Measurements from ENCODE around the gene LIN54. TPM values are rescaled to one million over a fixed set of nuclear protein-coding genes. Genes with fewer than 3 reads are reported as not detected.

LIN54 gene
- total and polyA plus RNA-seq, 2 of the 13 experiments (the other 11 are each of a cell fraction or from before 2014, with no cell fraction given) = 25.2 to 32.9 TPM

DNA sequence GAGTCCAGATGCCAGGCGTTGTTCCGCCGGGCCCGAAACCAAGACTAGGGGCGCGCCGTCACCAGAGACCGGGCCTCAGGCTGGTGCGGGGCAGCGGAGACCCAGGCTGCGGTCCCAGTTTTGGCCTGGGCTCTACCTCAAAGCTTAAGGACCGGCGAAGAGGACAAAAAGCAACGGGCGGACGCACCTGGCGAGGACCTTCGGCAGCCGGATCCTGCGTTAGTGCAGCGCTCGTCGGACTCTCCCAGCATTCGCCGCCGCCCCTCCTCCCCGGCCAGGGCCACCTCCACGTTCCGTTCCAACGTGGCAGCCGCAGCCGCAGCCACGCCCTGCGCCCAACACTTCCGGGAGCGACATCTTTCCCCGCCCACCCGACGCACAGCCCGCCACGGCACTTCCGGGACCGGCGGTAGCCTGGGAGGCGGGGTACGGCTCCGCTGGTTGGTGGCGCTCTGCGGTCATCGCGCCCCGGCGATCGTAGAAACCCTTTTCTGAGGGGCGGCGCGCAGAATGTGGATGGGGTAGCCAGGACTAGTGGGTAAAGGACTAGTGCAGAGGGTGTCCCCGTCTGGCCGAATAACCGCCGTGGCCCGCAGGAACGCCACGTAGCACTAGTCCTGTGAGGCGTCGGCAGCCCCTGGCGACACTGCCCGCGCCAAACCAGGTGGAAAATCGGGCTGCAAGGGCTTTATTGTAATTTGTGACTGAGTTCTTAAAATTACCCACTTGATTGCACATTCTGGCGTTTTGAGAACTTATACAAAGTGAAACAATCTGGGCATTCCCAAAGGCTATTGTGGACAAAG lies 119.5 kb downstream of the LIN54 start, which contains the start of gene SEC31A (continued):
- TF ChIP-seq, protein P1, sequence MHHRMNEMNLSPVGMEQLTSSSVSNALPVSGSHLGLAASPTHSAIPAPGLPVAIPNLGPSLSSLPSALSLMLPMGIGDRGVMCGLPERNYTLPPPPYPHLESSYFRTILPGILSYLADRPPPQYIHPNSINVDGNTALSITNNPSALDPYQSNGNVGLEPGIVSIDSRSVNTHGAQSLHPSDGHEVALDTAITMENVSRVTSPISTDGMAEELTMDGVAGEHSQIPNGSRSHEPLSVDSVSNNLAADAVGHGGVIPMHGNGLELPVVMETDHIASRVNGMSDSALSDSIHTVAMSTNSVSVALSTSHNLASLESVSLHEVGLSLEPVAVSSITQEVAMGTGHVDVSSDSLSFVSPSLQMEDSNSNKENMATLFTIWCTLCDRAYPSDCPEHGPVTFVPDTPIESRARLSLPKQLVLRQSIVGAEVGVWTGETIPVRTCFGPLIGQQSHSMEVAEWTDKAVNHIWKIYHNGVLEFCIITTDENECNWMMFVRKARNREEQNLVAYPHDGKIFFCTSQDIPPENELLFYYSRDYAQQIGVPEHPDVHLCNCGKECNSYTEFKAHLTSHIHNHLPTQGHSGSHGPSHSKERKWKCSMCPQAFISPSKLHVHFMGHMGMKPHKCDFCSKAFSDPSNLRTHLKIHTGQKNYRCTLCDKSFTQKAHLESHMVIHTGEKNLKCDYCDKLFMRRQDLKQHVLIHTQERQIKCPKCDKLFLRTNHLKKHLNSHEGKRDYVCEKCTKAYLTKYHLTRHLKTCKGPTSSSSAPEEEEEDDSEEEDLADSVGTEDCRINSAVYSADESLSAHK (CRISPR knock-in tag; IDR thresholded peaks at IDR 0.05; ENCODE audit: borderline replicate concordance) = no peak
- TF ChIP-seq SIX4 (CRISPR knock-in tag; IDR thresholded peaks at IDR 0.05) = peak; percentile 63
- TF ChIP-seq, protein P2, sequence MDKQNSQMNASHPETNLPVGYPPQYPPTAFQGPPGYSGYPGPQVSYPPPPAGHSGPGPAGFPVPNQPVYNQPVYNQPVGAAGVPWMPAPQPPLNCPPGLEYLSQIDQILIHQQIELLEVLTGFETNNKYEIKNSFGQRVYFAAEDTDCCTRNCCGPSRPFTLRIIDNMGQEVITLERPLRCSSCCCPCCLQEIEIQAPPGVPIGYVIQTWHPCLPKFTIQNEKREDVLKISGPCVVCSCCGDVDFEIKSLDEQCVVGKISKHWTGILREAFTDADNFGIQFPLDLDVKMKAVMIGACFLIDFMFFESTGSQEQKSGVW (CRISPR knock-in tag; IDR thresholded peaks at IDR 0.05; ENCODE audit: borderline replicate concordance) = no peak
- peak; percentile 70 for TF ChIP-seq RCOR2 (CRISPR knock-in tag; IDR thresholded peaks at IDR 0.05)
- peak; percentile 47; the same call in 1 of the 2 replicates for TF ChIP-seq ZNF263 (CRISPR knock-in tag; IDR thresholded peaks at IDR 0.05)
- TF ChIP-seq, protein P3, sequence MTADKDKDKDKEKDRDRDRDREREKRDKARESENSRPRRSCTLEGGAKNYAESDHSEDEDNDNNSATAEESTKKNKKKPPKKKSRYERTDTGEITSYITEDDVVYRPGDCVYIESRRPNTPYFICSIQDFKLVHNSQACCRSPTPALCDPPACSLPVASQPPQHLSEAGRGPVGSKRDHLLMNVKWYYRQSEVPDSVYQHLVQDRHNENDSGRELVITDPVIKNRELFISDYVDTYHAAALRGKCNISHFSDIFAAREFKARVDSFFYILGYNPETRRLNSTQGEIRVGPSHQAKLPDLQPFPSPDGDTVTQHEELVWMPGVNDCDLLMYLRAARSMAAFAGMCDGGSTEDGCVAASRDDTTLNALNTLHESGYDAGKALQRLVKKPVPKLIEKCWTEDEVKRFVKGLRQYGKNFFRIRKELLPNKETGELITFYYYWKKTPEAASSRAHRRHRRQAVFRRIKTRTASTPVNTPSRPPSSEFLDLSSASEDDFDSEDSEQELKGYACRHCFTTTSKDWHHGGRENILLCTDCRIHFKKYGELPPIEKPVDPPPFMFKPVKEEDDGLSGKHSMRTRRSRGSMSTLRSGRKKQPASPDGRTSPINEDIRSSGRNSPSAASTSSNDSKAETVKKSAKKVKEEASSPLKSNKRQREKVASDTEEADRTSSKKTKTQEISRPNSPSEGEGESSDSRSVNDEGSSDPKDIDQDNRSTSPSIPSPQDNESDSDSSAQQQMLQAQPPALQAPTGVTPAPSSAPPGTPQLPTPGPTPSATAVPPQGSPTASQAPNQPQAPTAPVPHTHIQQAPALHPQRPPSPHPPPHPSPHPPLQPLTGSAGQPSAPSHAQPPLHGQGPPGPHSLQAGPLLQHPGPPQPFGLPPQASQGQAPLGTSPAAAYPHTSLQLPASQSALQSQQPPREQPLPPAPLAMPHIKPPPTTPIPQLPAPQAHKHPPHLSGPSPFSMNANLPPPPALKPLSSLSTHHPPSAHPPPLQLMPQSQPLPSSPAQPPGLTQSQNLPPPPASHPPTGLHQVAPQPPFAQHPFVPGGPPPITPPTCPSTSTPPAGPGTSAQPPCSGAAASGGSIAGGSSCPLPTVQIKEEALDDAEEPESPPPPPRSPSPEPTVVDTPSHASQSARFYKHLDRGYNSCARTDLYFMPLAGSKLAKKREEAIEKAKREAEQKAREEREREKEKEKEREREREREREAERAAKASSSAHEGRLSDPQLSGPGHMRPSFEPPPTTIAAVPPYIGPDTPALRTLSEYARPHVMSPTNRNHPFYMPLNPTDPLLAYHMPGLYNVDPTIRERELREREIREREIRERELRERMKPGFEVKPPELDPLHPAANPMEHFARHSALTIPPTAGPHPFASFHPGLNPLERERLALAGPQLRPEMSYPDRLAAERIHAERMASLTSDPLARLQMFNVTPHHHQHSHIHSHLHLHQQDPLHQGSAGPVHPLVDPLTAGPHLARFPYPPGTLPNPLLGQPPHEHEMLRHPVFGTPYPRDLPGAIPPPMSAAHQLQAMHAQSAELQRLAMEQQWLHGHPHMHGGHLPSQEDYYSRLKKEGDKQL (CRISPR knock-in tag; IDR thresholded peaks at IDR 0.05; ENCODE audit: low read depth) = 0 out of 2 replicates have a peak, but pooled peaks have one; percentile 35
- no peak for TF ChIP-seq TRIM24 (CRISPR knock-in tag; IDR thresholded peaks at IDR 0.05)
- TF ChIP-seq, protein P4, sequence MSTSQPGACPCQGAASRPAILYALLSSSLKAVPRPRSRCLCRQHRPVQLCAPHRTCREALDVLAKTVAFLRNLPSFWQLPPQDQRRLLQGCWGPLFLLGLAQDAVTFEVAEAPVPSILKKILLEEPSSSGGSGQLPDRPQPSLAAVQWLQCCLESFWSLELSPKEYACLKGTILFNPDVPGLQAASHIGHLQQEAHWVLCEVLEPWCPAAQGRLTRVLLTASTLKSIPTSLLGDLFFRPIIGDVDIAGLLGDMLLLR (CRISPR knock-in tag; IDR thresholded peaks at IDR 0.05) = peak; percentile 68; the same call in 1 of the 2 replicates
- TF ChIP-seq HDAC2 (CRISPR knock-in tag; IDR thresholded peaks at IDR 0.05) = peak; percentile 54; the same call in 1 of the 2 replicates
- peak; percentile 37; the same call in 1 of the 2 replicates for TF ChIP-seq RARA (CRISPR knock-in tag; IDR thresholded peaks at IDR 0.05)
- TF ChIP-seq PHF8 (CRISPR knock-in tag; IDR thresholded peaks at IDR 0.05) = peak; percentile 98
- TF ChIP-seq ZFP37 (CRISPR knock-in tag; IDR thresholded peaks at IDR 0.05; ENCODE audit: borderline replicate concordance) = no peak
- TF ChIP-seq, protein P5, sequence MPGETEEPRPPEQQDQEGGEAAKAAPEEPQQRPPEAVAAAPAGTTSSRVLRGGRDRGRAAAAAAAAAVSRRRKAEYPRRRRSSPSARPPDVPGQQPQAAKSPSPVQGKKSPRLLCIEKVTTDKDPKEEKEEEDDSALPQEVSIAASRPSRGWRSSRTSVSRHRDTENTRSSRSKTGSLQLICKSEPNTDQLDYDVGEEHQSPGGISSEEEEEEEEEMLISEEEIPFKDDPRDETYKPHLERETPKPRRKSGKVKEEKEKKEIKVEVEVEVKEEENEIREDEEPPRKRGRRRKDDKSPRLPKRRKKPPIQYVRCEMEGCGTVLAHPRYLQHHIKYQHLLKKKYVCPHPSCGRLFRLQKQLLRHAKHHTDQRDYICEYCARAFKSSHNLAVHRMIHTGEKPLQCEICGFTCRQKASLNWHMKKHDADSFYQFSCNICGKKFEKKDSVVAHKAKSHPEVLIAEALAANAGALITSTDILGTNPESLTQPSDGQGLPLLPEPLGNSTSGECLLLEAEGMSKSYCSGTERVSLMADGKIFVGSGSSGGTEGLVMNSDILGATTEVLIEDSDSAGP (CRISPR knock-in tag; IDR thresholded peaks at IDR 0.05; ENCODE audit: borderline replicate concordance) = peak; percentile 96
- TF ChIP-seq ADNP (CRISPR knock-in tag; IDR thresholded peaks at IDR 0.05) = no peak
- peak; percentile 85 for TF ChIP-seq HOXA5 (CRISPR knock-in tag; IDR thresholded peaks at IDR 0.05)
- TF ChIP-seq, protein P6, sequence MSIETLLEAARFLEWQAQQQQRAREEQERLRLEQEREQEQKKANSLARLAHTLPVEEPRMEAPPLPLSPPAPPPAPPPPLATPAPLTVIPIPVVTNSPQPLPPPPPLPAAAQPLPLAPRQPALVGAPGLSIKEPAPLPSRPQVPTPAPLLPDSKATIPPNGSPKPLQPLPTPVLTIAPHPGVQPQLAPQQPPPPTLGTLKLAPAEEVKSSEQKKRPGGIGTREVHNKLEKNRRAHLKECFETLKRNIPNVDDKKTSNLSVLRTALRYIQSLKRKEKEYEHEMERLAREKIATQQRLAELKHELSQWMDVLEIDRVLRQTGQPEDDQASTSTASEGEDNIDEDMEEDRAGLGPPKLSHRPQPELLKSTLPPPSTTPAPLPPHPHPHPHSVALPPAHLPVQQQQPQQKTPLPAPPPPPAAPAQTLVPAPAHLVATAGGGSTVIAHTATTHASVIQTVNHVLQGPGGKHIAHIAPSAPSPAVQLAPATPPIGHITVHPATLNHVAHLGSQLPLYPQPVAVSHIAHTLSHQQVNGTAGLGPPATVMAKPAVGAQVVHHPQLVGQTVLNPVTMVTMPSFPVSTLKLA (IDR thresholded peaks at IDR 0.05) = peak; percentile 83
